GM21360 (cell line): ENCODE data around the gene TMEM203.
"Not testable (repeated sequence)": the region's sequence is repeated elsewhere in the genome, so short reads cannot be mapped to it uniquely, and the experiment has no call there.

Experiments
- ATAC-seq: cut with Tn5 transposase; IDR thresholded peaks from one replicate; pipeline ENCODE4 v1.9.1; 2021; ENCODE audit warnings: mild to moderate bottlenecking, moderate library complexity; ENCODE audit not compliant: unreplicated experiment

The TMEM203 gene

GRCh38 chr9:137242269-137243203, 37.1 kb upstream of the TMEM203 start:
- ATAC-seq = no peak

- peak; percentile 1 for ATAC-seq
These were observed 36.2 kb upstream of the TMEM203 start for GRCh38 chr9:137241490-137242268.

- ATAC-seq = peak; percentile 71
These were observed 35.5 kb upstream of the TMEM203 start, which contains the start of gene TUBB4B for GRCh38 chr9:137240841-137241489. TSS of gene TUBB4B (plus strand) at chr9:137241287. CDS start at chr9:137241361, 74 bp downstream.

GRCh38 chr9:137240318-137240840, 34.9 kb upstream of the TMEM203 start:
- ATAC-seq = peak; percentile 19

- not testable (repeated sequence) for ATAC-seq
These were observed 34.2 kb upstream of the TMEM203 start for GRCh38 chr9:137239541-137240200.

DNA sequence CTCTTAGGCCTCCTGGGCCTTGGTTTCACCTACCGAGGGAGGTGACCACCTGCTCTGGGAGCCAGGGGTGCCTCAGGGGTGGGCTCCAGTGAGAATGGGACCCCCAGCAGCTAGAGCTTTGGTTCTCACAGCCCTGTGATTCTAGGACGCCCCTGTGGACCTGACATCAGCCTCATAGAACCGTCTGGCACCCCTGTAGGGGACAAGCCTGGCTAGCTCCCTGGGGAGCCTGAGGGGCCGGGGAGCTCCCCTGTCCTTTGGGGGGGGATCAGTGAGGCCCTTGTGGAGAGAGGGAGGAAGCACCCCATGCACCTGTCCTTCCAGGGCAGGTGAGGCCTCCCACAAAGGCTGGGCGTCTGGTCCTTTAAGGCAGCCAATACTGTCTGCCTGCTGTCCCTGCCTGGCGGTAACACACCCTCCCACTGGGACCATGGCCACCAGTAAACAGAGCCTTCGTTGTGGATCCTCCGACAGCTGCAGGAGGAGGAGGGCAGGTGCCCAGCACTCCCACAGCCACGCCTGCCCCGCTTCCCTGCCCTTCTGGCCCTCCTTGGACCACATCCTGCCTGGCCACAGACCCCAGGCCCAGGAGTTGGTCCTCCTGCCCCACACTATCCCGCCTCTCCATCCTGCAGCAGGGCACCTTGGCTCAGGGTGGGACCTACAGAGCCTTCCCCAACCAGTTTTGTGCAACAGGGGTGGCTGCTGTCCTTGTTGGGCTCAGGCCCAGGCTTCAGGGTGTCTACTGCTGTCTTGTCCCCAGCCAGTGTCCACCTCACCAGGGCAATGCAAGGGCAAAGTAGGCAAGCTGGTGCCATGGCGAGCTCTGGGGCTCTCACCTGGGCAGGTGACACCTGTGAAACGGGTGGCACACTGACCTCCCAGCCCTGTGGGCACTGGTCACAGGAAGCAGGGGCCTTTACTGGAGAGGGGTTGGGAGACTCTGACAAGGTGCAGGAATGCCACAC, 32.6 kb upstream of the TMEM203 start:
- ATAC-seq = no peak

- no peak for ATAC-seq
These were observed 31.5 kb upstream of the TMEM203 start for GRCh38 chr9:137236936-137237421.

- ATAC-seq = no peak
These were observed 30.9 kb upstream of the TMEM203 start for GRCh38 chr9:137236238-137236935.

GRCh38 chr9:137235424-137236237, 30.2 kb upstream of the TMEM203 start:
- no peak for ATAC-seq

GRCh38 chr9:137234758-137235423, 29.4 kb upstream of the TMEM203 start:
- no peak for ATAC-seq

DNA sequence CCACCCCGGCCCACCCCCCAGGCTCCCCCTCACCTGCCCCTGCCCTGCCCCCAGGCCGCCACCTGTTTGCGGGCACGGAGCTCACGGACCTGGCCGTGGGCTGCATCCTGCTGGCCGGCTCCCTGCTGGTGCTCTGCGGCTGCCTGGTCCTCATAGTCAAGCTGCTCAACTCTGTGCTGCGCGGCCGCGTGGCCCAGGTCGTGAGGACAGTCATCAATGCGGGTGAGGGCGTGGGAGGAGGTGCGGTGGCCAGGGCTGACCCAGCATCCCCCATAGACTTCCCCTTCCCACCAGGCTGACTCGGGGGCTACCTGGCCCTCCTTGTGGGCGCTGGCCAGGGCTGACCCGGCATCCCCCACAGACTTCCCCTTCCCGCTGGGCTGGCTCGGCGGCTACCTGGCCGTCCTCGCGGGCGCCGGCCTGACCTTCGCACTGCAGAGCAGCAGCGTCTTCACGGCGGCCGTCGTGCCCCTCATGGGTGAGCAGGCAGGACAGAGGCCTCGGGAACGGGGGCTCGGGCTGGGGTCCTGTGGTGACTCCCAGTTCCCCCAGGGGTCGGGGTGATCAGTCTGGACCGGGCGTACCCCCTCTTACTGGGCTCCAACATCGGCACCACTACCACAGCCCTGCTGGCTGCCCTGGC, 28.7 kb upstream of the TMEM203 start:
- ATAC-seq = no peak

GRCh38 chr9:137233143-137233980, 27.9 kb upstream of the TMEM203 start:
- ATAC-seq = no peak

DNA sequence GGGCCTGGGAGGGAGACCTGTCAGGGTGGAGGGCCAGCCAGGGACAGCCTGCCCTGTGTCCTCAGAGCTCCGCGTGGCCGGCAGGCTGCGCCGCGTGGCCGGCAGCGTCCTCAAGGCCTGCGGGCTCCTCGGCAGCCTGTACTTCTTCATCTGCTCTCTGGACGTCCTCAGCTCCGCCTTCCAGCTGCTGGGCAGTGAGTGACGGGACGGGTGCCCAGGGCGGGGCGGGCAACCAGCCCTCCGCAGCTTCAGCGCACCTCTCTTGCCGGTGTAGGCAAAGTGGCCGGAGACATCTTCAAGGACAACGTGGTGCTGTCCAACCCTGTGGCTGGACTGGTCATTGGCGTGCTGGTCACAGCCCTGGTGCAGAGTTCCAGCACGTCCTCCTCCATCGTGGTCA, 27.1 kb upstream of the TMEM203 start:
- no peak for ATAC-seq

GRCh38 chr9:137232101-137232500, 26.7 kb upstream of the TMEM203 start:
- no peak for ATAC-seq

GRCh38 chr9:137231372-137232039, 26.1 kb upstream of the TMEM203 start:
- ATAC-seq = no peak
